H1 (cell line): ENCODE results near the gene KCNA10. TPM values are rescaled to one million over a fixed set of nuclear protein-coding genes. Genes with fewer than 3 reads are reported as not detected.
A peak's percentile ranks its signal among the peaks of the same experiment; 100 is the strongest.

Source experiments
- CTCF ChIA-PET: fragments of 300-600 bp; sonication (Branson Sonifier 250); formaldehyde crosslinking; loops from one replicate; lab custom pipeline; 2021; ENCODE audit not compliant: partially characterized antibody; lab: Charles Lee
- POLR2A ChIA-PET: fragments of 300-600 bp; sonication (Branson Sonifier 250); formaldehyde crosslinking; loops from one replicate; lab custom pipeline; 2021; ENCODE audit warnings: inconsistent platforms; ENCODE audit not compliant: partially characterized antibody; lab: Charles Lee
- DNase-seq, 2 experiments: peaks; one replicate each; pipeline versions ENCODE4 v3.0.0 to v3.0.0-alpha.2; 2010 to 2022; ENCODE audit warnings: low spot score in 2 of 2, low read depth in 1 of 2, mixed read lengths in 1 of 2
- FAIRE-seq: peaks from 2 replicates; lab custom pipeline; 2011; peaks lifted over from hg19 to GRCh38; lab: Jason Lieb, UNC
- H2AFZ ChIP-seq: 2 replicates; pipeline ENCODE4 v1.8.1; 2012; ENCODE audit warnings: low read length, inconsistent platforms
- H2AK5ac ChIP-seq: 2 replicates; pipeline ENCODE4 v1.6.1; 2013; ENCODE audit warnings: low read depth, low read length
- H2BK120ac ChIP-seq: replicated peaks from 2 replicates; pipeline ENCODE3; 2013; ENCODE audit warnings: low read depth, low read length, inconsistent platforms
- H2BK12ac ChIP-seq: 2 replicates; pipeline ENCODE4 v1.6.1; 2013; ENCODE audit warnings: low read depth, low read length
- H2BK15ac ChIP-seq: 2 replicates; pipeline ENCODE4 v1.6.1; 2013; ENCODE audit warnings: low read length
- H2BK20ac ChIP-seq: 2 replicates; pipeline ENCODE4 v1.6.1; 2013; ENCODE audit warnings: low read length
- H2BK5ac ChIP-seq: 2 replicates; pipeline ENCODE4 v1.6.1; 2013; ENCODE audit warnings: low read depth, low read length
- H3K14ac ChIP-seq: 2 replicates; pipeline ENCODE4 v1.6.1; 2013; ENCODE audit warnings: inconsistent platforms; ENCODE audit not compliant: insufficient read length
- H3K18ac ChIP-seq: 2 replicates; pipeline ENCODE4 v1.6.1; 2013; ENCODE audit warnings: low read length; ENCODE audit errors: extremely low read depth
- H3K23ac ChIP-seq: 2 replicates; pipeline ENCODE4 v1.6.1; 2013; ENCODE audit warnings: inconsistent platforms; ENCODE audit not compliant: insufficient read length
- H3K23me2 ChIP-seq: 2 replicates; pipeline ENCODE4 v1.6.1; 2013; ENCODE audit warnings: low read depth, low read length
- H3K27ac ChIP-seq: 2 replicates; pipeline ENCODE4 v1.6.1; 2011; ENCODE audit warnings: low read depth, low read length, inconsistent platforms
- H3K27me3 ChIP-seq, 4 experiments: replicated peaks in 1 of 4; 1 replicate in 1 of 4; 2 replicates in 3 of 4; pipeline versions ENCODE4 v1.6.1 to v1.8.1; 2011 to 2013; ENCODE audit warnings: low read length in 3 of 4, mild to moderate bottlenecking in 3 of 4, inconsistent platforms in 2 of 4, mixed read lengths in 2 of 4, moderate library complexity in 1 of 4; ENCODE audit not compliant: control insufficient read depth in 3 of 4, insufficient read depth in 3 of 4; ENCODE audit errors: extremely low read depth in 1 of 4
- H3K36me3 ChIP-seq, 4 experiments: 2 replicates each; pipeline versions ENCODE4 v1.6.1 to v1.8.1; 2011 to 2013; ENCODE audit warnings: mild to moderate bottlenecking in 4 of 4, low read length in 3 of 4, moderate library complexity in 2 of 4, control low read depth in 1 of 4, inconsistent platforms in 1 of 4; ENCODE audit not compliant: insufficient read depth in 4 of 4, control insufficient read depth in 2 of 4
- H3K4ac ChIP-seq: replicated peaks from 2 replicates; pipeline ENCODE3; 2013; ENCODE audit warnings: low read length, low read depth, mixed read lengths, inconsistent platforms; ENCODE audit not compliant: insufficient read length
- H3K4me1 ChIP-seq, 4 experiments: replicated peaks in 1 of 4; 1 replicate in 1 of 4; 2 replicates in 3 of 4; pipeline versions ENCODE4 v1.6.1 to v1.8.1; 2011 to 2013; ENCODE audit warnings: low read length in 3 of 4, inconsistent platforms in 2 of 4, mixed read lengths in 1 of 4; ENCODE audit not compliant: insufficient read depth in 4 of 4, control insufficient read depth in 3 of 4
- H3K4me2 ChIP-seq, 2 experiments: 2 replicates each; pipeline versions ENCODE4 v1.6.1 to v1.8.1; 2011 to 2013; ENCODE audit warnings: low read depth in 2 of 2, low read length in 2 of 2, control low read depth in 1 of 2, inconsistent platforms in 1 of 2, mild to moderate bottlenecking in 1 of 2; ENCODE audit not compliant: insufficient read depth in 1 of 2
- H3K4me3 ChIP-seq, 4 experiments: fragments of 200-600, 300-600 bp in 1 of 4; sonication (generic), shearing (Covaris generic), sonication (Bioruptor Twin) in 1 of 4; 2 replicates each; pipeline versions ENCODE4 v1.5.1 to v1.8.1; 2011 to 2016; ENCODE audit warnings: low read length in 4 of 4, low read depth in 3 of 4, control low read depth in 2 of 4, inconsistent platforms in 2 of 4, mild to moderate bottlenecking in 2 of 4, mixed read lengths in 1 of 4, moderate library complexity in 1 of 4; ENCODE audit not compliant: insufficient read depth in 2 of 4; ENCODE audit errors: extremely low read depth in 1 of 4
- H3K56ac ChIP-seq: replicated peaks from 2 replicates; pipeline ENCODE3; 2013; ENCODE audit warnings: low read depth, mild to moderate bottlenecking, mixed read lengths, low read length, inconsistent platforms; ENCODE audit not compliant: insufficient read length
- H3K79me1 ChIP-seq: 2 replicates; pipeline ENCODE4 v1.6.1; 2013; ENCODE audit warnings: low read depth, low read length, control low read depth
- H3K79me2 ChIP-seq, 2 experiments: 2 replicates each; pipeline versions ENCODE4 v1.6.1 to v1.8.1; 2012 to 2013; ENCODE audit warnings: low read length in 2 of 2, mild to moderate bottlenecking in 2 of 2, inconsistent platforms in 1 of 2; ENCODE audit not compliant: insufficient read depth in 2 of 2, control insufficient read depth in 1 of 2
- H3K9ac ChIP-seq, 4 experiments: replicated peaks in 1 of 4; 1 replicate in 1 of 4; 2 replicates in 3 of 4; pipeline versions ENCODE4 v1.6.1 to v1.8.1; 2011 to 2013; ENCODE audit warnings: low read depth in 3 of 4, low read length in 3 of 4, control low read depth in 2 of 4, mild to moderate bottlenecking in 2 of 4, moderate library complexity in 2 of 4, inconsistent platforms in 1 of 4; ENCODE audit errors: extremely low read depth in 1 of 4
- H3K9me3 ChIP-seq, 2 experiments: 2 replicates each; pipeline versions ENCODE4 v1.6.1 to v1.8.1; 2012 to 2013; ENCODE audit warnings: mild to moderate bottlenecking in 2 of 2, moderate library complexity in 2 of 2, control low read depth in 1 of 2, inconsistent platforms in 1 of 2, low read depth in 1 of 2, low read length in 1 of 2, mixed read lengths in 1 of 2; ENCODE audit not compliant: insufficient read depth in 2 of 2
- H4K20me1 ChIP-seq, 2 experiments: replicated peaks in 1 of 2; 2 replicates each; pipeline versions ENCODE3 to v1.8.1; 2011 to 2013; ENCODE audit warnings: inconsistent platforms in 2 of 2, low read length in 2 of 2, mild to moderate bottlenecking in 1 of 2; ENCODE audit not compliant: insufficient read depth in 2 of 2, control insufficient read depth in 1 of 2
- H4K5ac ChIP-seq: 2 replicates; pipeline ENCODE4 v1.6.1; 2013; ENCODE audit warnings: low read length, low read depth, mixed read lengths, inconsistent platforms; ENCODE audit not compliant: insufficient read length
- H4K8ac ChIP-seq: 2 replicates; pipeline ENCODE4 v1.8.0; 2013; ENCODE audit warnings: mild to moderate bottlenecking, moderate library complexity, low read length, inconsistent platforms; ENCODE audit not compliant: insufficient read depth; ENCODE audit errors: extremely low read depth
- H4K91ac ChIP-seq: replicated peaks from 2 replicates; pipeline ENCODE3; 2013; ENCODE audit warnings: low read length, mixed read lengths, inconsistent platforms; ENCODE audit not compliant: insufficient read length
- BRCA1 ChIP-seq: IDR thresholded peaks from 2 replicates; pipeline ENCODE4 v1.6.1; 2012; ENCODE audit warnings: low read depth, low read length, improper control_type of control experiment
- CTBP2 ChIP-seq: IDR thresholded peaks from 2 replicates; pipeline ENCODE4 v1.7.0; 2011; ENCODE audit warnings: borderline replicate concordance, mild to moderate bottlenecking, moderate library complexity, mixed read lengths, low read length; ENCODE audit not compliant: insufficient read depth, insufficient read length
- MAX ChIP-seq: IDR thresholded peaks from 2 replicates; pipeline ENCODE4 v1.6.1; 2012; ENCODE audit warnings: inconsistent platforms
- NRF1 ChIP-seq: IDR thresholded peaks from 2 replicates; pipeline ENCODE4 v1.6.1; 2011; ENCODE audit warnings: mild to moderate bottlenecking, low read depth, low read length, improper control_type of control experiment
- TEAD4 ChIP-seq: IDR thresholded peaks from 2 replicates; pipeline ENCODE4 v1.6.1; 2012; ENCODE audit warnings: low read depth, low read length, inconsistent platforms, mixed read lengths
- WGBS, 2 experiments: shearing (Covaris generic) in 1 of 2; methylation state at CpG; one replicate each; pipeline versions ENCODE4 v1.1.6 to v1.1.7; 2013 to 2015; ENCODE audit warnings: low lambda C conversion rate in 2 of 2, mixed read lengths in 2 of 2, inconsistent platforms in 1 of 2, low coverage in 1 of 2, missing lambda C conversion rate in 1 of 2; ENCODE audit not compliant: insufficient replicate concordance in 2 of 2, insufficient coverage in 1 of 2, insufficient read length in 1 of 2; ENCODE audit errors: extremely low coverage in 1 of 2, missing lambda C conversion rate in 1 of 2; 5-methylcytosine and 5-hydroxymethylcytosine counted together
- polyA plus RNA-seq, 7 experiments: library from polyadenylated mRNA; depleted of rRNA in 3 of 7; stranded (reverse) in 5 of 7; unstranded in 2 of 7; fragments of >200 nt in 5 of 7; fragments of 200-250 nt in 2 of 7; gene quantifications; 1 replicate in 5 of 7; 2 replicates in 1 of 7; 4 replicates in 1 of 7; pipeline versions ENCODE4 v1.2.1 to v1.2.3, GENCODE V29; 2011 to 2013; ENCODE audit warnings: missing spikeins in 2 of 7, mixed read lengths in 2 of 7
- total RNA-seq: library from RNA; stranded (reverse); fragmentation: NEBNext Ultra II Directional; extraction: Animal tissue kit (Norgen Biotek cat#: 25700); gene quantifications from 2 replicates; pipeline ENCODE4 v1.2.1, GENCODE V29; 2021

Gene KCNA10
- total and polyA plus RNA-seq, 2 of the 8 experiments (the other 6 are each of a cell fraction or from before 2014, with no cell fraction given) = not detected

DNA sequence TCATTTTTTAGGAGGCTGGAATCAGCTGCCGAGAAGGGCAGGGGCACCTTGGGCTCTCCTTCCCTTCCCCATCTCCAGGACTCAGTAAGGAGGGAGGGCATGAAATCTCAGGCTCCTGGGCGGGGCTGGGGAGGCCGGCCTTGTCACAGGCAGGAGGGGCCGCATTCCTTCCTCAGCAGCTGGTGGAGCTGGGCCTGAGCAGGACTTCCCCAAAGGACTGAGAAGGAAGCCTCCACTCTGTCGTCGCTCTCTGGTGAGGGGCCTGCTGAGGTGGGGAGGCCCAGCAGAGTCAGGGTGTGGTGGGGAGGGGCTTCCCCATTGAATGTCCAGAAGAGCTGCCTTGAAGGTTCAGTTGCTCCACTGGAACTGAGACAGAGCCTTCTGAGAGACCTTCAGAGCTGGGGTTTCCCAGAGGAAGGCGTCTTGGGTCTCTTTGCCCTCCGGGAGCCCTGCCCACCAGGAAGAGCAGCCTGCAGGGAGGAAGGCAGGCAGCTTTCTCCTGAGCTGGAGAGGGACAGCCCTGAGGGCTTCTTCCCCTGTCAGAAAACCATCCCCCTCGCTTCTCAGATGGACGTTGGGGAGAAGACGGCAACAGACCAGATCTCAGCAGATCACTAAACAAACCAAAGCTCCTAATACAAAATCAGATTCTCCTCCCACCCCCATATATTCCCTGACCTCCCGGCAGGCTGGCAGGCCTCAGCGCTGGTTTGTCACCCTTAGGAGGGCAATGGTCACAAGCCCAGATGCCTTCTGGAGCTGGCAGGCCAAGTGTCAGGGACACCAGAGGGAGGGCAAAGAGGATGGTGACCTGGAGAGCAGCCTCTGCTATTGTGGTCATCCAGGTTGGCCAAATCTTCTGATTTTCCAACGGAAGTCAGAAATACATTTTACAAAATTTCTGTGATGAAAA is 10.7 kb downstream of the KCNA10 start:
- DNase-seq (peak in 1 of 2 experiments; percentile 58), FAIRE-seq (no peak)
- Histone ChIP-seq H3K9ac (no peak overlapping the region), H4K5ac (no peak overlapping the region), H3K9me3 (no peaks in the 10 kb centered on the region), H3K23ac (no peak overlapping the region), H2BK12ac (0 out of 2 replicates have a peak overlapping the region, but pooled peaks have one; percentile 50), H2BK20ac (no peak overlapping the region), H3K4me1 (peaks cover 0 to 7% (median 2%) of the 10 kb centered on the region in 4 experiments; a peak in 3 of 7 replicates), H2BK5ac (no peak overlapping the region), H4K91ac (no peak overlapping the region), H2AK5ac (no peak overlapping the region), H4K8ac (no peak overlapping the region), H3K79me2 (no peaks in the 10 kb centered on the region), H3K36me3 (no peaks in the 10 kb centered on the region), H3K79me1 (no peaks in the 10 kb centered on the region), H3K56ac (no peak overlapping the region), H2BK120ac (no peak overlapping the region), H3K23me2 (no peaks in the 10 kb centered on the region), H2BK15ac (no peak overlapping the region), H3K14ac (no peak overlapping the region), H3K18ac (no peak overlapping the region), H3K4me3 (no peak overlapping the region), H3K4ac (peak overlapping the region; percentile 79), H3K4me2 (0 out of 4 replicates have a peak overlapping the region, but pooled peaks of 1 of the 2 experiments have one; percentile 26), H3K27ac (no peak overlapping the region), H4K20me1 (no peaks in the 10 kb centered on the region), H2AFZ (peak overlapping the region; percentile 87; the same call in 1 of the 2 replicates), H3K27me3 (no peaks in the 10 kb centered on the region; a peak in 1 of 7 replicates)
- 72% methylated on average over 14 of the region's 14 CpGs; no CpG with 5 or more reads in 1 of the 2 experiments for WGBS, 2 experiments
- TF ChIP-seq NRF1 (no peak), BRCA1 (no peak), TEAD4 (peak; percentile 55; the same call in 1 of the 2 replicates), MAX (no peak), CTBP2 (peak; percentile 35)
- CTCF ChIA-PET = interaction anchor here (0.7 to 9.1 kb wide), 11 partner anchors 9 to 305 kb away, joined by 3 to 85 read pairs (median 5); no protein-coding TSS in a partner anchor
- POLR2A ChIA-PET = no interaction called here
